Erythroblast (primary cell): ENCODE measurements around the gene PPP1R10.

Experiments used
- GATA1 ChIP-seq: IDR thresholded peaks from 2 replicates; pipeline ENCODE4 v1.6.1; 2011; ENCODE audit warnings: low read depth, mild to moderate bottlenecking, control low read depth, low read length, moderate library complexity
- POLR2A ChIP-seq: IDR thresholded peaks from 2 replicates; pipeline ENCODE4 v1.6.1; 2011; ENCODE audit warnings: mild to moderate bottlenecking, low read length

DNA sequence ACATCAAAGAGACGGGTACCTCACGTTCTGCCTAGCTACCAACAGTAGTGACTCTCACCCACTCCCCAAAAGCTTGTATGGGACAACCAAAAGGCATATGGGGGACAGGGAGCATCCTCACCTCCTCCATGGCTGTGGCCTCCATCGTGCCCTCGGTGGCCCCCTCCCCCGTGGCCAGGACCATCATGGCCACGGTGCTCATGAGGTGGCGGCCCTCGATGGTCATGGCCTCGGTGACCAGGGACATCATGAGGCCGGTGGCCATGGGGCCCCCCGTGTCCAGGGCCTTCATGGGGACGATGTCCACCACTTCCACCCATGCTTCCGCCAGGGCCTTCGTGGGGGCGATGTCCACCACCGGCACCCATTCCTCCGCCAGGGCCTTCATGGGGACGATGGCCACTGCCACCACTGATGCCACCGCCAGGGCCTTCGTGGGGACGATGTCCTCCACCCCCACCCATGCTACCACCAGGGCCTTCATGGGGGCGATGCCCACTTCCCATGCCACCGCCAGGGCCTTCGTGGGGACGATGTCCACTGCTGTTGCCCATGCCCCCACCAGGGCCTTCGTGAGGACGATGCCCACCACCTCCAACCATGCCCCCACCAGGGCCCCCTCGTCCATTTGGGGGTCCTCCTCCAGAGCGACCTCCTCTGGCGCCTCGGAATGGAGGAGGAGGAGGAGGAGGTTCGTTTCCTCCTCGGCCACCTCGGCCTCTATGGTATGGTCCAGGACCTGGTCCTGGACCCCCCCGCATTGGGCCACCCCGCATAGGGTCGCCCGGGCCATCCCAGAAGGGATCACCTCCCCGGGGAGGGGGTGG, 15.0 kb downstream of the PPP1R10 start:
- TF ChIP-seq POLR2A: peak; percentile 44
- TF ChIP-seq GATA1: no peak
